Activated naive CD8-positive, alpha-beta T cell treated with anti-CD3 and anti-CD28 coated beads, Interleukin-2, amount 50 U/mL, for 24 hours (primary cell): ENCODE measurements around the gene PFKM.
"Not testable (repeated sequence)": the region's sequence is repeated elsewhere in the genome, so short reads cannot be mapped to it uniquely, and the experiment has no call there.

Experiments
- ATAC-seq: fragments of 150-1000 bp; cut with Tn5 transposase; one replicate; pipeline ENCODE4 v1.10.0; 2021
- DNase-seq: peaks from one replicate; pipeline ENCODE4 v3.0.0; 2021
- H3K27ac Mint-ChIP-seq: one replicate; pipeline ENCODE4 v1.8.0; 2021; ENCODE audit warnings: mild to moderate bottlenecking, mixed read lengths
- H3K27me3 Mint-ChIP-seq: one replicate; pipeline ENCODE4 v1.8.0; 2021; ENCODE audit warnings: mixed read lengths
- H3K36me3 Mint-ChIP-seq: one replicate; pipeline ENCODE4 v1.8.0; 2021; ENCODE audit warnings: low read depth, mixed read lengths
- H3K4me1 Mint-ChIP-seq: one replicate; pipeline ENCODE4 v1.8.0; 2021; ENCODE audit warnings: mixed read lengths
- H3K4me3 Mint-ChIP-seq: one replicate; pipeline ENCODE4 v1.8.0; 2021; ENCODE audit warnings: mild to moderate bottlenecking, moderate library complexity, mixed read lengths
- H3K9me3 Mint-ChIP-seq: one replicate; pipeline ENCODE4 v1.8.0; 2021; ENCODE audit warnings: mixed read lengths

PFKM gene

GRCh38 chr12:48104531-48104930 is 14.6 kb upstream of the PFKM start:
- Mint-ChIP-seq H3K4me3 (peak overlapping the region; percentile 96), H3K4me1 (peaks cover 45% of the 10 kb centered on the region), H3K27me3 (no peaks in the 10 kb centered on the region), H3K27ac (peak overlapping the region; percentile 96), H3K9me3 (no peaks in the 10 kb centered on the region), H3K36me3 (peaks cover 2% of the 10 kb centered on the region)
- DNase-seq: no peak
- ATAC-seq: no peak

DNA sequence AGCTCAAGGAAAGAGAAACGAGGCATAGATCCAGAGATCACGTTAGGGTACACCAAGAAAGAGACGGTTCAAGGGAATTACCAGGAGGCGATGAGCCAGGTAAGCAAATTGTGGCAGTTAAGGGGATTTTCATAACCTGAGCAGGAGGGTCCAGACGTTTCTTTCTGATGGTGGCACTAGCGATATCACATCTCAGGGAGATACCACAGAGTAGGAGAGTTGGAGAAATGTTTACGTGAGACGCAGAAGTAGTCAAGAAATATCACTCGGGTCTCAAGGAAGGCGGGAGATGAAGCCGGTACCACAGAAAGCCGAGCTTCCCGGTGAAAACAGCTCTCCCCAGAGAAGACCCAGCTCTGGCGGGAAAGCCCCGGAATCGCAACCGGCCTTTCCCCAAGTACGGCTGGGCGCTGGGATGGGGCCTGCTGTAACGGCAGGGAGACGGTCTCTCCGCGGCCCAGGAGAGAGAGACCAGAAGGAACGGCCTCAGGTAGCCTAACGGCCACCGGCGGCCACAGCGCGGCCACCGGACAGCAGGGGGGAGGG is 13.8 kb upstream of the PFKM start:
- ATAC-seq (peak; percentile 38), DNase-seq (peak; percentile 52)
- Mint-ChIP-seq H3K27me3 (no peaks in the 10 kb centered on the region), H3K4me1 (peaks cover 49% of the 10 kb centered on the region), H3K27ac (peak overlapping the region; percentile 96), H3K36me3 (peaks cover 2% of the 10 kb centered on the region), H3K4me3 (peak overlapping the region; percentile 96), H3K9me3 (no peaks in the 10 kb centered on the region)

GRCh38 chr12:48105867-48106680 is 13.1 kb upstream of the PFKM start, which contains the start of gene SENP1:
Gene SENP1 (minus strand): TSS chr12:48106079. CDS start chr12:48101472, 4,607 bp downstream.
- DNase-seq: peak; percentile 93
- peak; percentile 84 for ATAC-seq
- Mint-ChIP-seq H3K4me3 (peak within 1 kb of the TSS; percentile 96), H3K36me3 (peaks cover 2% of the 10 kb centered on the region), H3K4me1 (peaks cover 49% of the 10 kb centered on the region), H3K27ac (peak within 1 kb of the TSS; percentile 96), H3K27me3 (no peaks in the 10 kb centered on the region), H3K9me3 (no peaks in the 10 kb centered on the region)

DNA sequence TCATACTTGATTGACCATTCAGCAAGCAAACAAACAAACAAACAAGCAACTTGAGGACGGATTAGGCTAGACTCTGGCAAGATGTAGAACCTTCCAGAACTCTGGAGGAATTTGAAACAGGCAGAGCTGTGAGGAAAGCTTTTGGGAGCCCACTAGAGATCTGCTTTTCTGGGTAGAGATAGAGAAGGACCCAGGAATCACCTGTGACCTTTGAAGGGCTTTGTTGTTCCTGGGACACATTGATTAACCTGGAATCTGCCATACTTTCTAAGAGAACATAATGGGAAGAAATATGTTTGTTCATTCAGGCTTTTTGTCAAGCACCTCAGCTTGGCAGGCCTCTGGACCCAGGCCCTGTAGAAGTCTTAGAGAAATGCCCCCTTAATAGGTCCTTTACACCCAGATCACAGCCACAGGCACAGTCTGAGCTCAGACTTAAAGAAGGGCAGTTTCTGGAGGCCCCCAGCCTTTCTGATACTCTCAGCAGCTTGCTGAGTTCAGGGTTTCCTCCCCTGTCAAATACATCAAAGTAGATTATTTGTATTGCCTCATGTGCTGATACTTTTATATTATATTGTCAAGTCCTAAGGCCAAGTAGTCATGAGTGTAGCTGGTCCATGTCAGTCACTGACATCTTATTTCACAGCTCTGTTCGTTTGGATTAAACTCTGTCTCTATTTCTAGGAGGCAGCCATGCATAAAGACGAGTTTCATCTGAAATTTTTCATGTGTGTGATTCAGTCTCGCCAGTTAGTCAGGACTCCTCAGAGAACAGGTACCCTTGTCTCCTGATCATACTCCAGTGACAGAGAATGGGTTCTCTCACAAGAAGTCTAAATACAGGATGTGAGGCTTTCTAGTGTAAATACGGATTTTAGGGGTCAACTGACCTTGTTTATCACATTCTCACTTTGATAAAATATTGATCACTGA is 12.2 kb upstream of the PFKM start:
- Mint-ChIP-seq H3K4me1 (peaks cover 46% of the 10 kb centered on the region), H3K36me3 (peaks cover 2% of the 10 kb centered on the region), H3K27ac (peak overlapping the region; percentile 96), H3K27me3 (no peaks in the 10 kb centered on the region), H3K9me3 (no peaks in the 10 kb centered on the region), H3K4me3 (peak overlapping the region; percentile 96)
- ATAC-seq (no peak), DNase-seq (no peak)

GRCh38 chr12:48109424-48109823 is 9.7 kb upstream of the PFKM start:
- DNase-seq (no peak), ATAC-seq (no peak)
- no peaks in the 10 kb centered on the region for H3K9me3 Mint-ChIP-seq
- H3K27me3 Mint-ChIP-seq: no peaks in the 10 kb centered on the region
- H3K4me3 Mint-ChIP-seq: no peak overlapping the region
- H3K27ac Mint-ChIP-seq: peak overlapping the region; percentile 12
- peaks cover 32% of the 10 kb centered on the region for H3K4me1 Mint-ChIP-seq
- H3K36me3 Mint-ChIP-seq: no peaks in the 10 kb centered on the region

DNA sequence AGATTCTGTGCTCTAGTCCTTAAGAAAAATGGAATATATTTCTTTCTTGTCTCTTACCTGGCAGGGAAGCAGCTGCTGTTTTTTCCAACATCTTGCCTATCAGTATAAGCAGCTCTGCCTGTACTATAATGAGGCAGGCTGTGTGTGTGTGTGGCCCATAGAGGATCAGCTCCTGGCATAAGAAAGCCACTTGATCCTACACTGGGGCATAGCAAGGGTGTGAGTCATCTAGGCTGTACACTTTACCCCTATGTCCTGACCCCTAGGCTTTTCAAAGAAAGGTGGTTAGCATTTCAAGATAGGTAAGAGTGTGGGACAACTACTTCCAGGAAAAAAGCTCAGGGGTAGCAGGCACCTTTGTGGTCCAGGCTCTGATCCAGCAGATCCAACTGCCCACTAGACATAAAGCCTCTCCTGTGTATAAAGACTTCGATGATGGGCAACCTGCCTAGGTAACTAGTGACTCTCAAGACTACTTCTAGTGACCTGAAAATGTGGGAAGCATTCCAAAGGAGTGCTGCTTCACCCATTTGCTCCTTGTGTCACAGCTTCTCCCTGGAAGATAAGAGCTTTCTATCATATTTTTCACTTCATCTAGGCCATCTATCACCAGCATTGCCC is 8.4 kb upstream of the PFKM start:
- H3K9me3 Mint-ChIP-seq: no peaks in the 10 kb centered on the region
- H3K4me1 Mint-ChIP-seq: peaks cover 27% of the 10 kb centered on the region
- H3K4me3 Mint-ChIP-seq: no peak overlapping the region
- no peaks in the 10 kb centered on the region for H3K27me3 Mint-ChIP-seq
- ATAC-seq: no peak
- no peaks in the 10 kb centered on the region for H3K36me3 Mint-ChIP-seq
- H3K27ac Mint-ChIP-seq: no peak overlapping the region
- DNase-seq: no peak

DNA sequence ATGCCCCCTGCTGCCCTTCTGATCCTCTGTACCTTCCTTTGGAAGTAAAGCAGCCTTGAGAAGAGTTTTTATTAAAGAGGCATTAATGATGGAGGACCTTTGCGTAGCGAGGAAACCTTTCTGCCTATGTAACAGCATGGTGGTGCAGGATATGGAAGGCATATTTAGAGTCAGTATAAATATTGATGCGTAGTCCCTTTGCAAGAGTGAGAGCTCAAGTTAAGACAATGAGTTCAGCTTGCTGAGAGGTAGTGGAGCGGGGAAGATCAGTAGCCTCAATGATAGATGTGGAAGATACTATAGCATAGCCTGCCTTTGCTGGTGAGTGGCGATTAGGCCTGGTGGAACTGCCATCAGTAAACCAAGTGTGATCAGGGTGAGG is 7.9 kb upstream of the PFKM start:
- DNase-seq, H3K9me3 Mint-ChIP-seq, H3K4me3 Mint-ChIP-seq, H3K27ac Mint-ChIP-seq, H3K27me3 Mint-ChIP-seq, ATAC-seq, H3K36me3 Mint-ChIP-seq: not testable (repeated sequence)
- H3K4me1 Mint-ChIP-seq: peaks cover 24% of the 10 kb centered on the region

- Mint-ChIP-seq H3K4me3 (no peak overlapping the region), H3K4me1 (peaks cover 20% of the 10 kb centered on the region), H3K36me3 (peaks cover 4% of the 10 kb centered on the region), H3K27ac (no peak overlapping the region), H3K27me3 (peaks cover 2% of the 10 kb centered on the region), H3K9me3 (no peaks in the 10 kb centered on the region)
- DNase-seq (no peak), ATAC-seq (no peak)
Observed at GRCh38 chr12:48115957-48116356, 3.2 kb upstream of the PFKM start.

DNA sequence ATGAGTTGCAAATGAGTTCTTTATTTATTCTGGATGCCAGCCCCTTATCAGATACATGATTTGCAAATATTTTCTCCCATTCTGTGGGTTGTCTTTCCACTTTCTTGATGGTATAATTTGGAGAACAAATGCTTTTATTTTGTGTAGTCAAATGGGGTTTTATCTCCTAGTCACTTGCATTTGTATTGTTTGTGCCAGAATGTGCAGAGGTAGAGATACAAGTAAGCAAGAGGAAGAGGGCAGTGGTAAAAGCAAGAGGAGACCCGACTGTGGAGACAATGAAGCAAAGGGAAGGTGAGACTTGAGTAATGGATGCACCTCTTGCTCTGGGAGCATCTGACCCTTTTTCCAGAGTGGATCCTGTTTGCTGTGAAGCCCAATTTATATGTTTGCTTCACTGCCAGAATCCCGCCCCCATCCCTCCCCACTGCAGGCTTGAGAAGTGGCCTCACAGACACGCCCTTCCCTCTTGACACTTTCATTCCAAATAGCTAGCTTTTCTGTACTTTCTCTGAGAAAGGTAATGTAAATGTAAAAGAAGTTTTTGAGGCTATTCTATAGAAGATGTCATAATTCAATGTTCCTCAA is 786 bp upstream of the PFKM start:
- peaks cover 22% of the 10 kb centered on the region for H3K4me1 Mint-ChIP-seq
- no peaks in the 10 kb centered on the region for H3K9me3 Mint-ChIP-seq
- ATAC-seq: no peak
- H3K4me3 Mint-ChIP-seq: peak overlapping the region; percentile 100
- peak overlapping the region; percentile 95 for H3K27ac Mint-ChIP-seq
- peaks cover 2% of the 10 kb centered on the region for H3K27me3 Mint-ChIP-seq
- peaks cover 14% of the 10 kb centered on the region for H3K36me3 Mint-ChIP-seq
- no peak for DNase-seq

DNA sequence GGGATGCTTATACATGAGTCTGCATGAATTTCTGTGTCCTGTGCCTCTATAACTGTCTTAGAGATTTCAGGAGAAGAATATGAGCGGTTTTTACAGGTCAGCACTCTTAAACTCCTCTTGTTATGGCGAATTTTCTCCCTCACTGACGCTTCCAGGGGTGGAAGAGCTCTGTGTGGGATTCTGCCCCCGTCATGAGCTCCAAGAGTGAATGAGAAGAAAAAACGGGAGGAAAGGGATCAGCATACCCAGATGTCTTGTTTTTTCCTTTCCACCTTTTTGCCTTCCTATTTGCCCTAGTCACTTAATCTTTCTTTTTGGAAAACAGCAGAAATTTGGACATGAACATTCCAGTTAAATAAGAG is 651 bp downstream of the PFKM start:
- Mint-ChIP-seq H3K36me3 (peaks cover 21% of the 10 kb centered on the region), H3K27me3 (peaks cover 2% of the 10 kb centered on the region), H3K9me3 (no peaks in the 10 kb centered on the region), H3K4me1 (peaks cover 22% of the 10 kb centered on the region), H3K4me3 (peak overlapping the region; percentile 100), H3K27ac (peak overlapping the region; percentile 73)
- DNase-seq (no peak), ATAC-seq (no peak)

DNA sequence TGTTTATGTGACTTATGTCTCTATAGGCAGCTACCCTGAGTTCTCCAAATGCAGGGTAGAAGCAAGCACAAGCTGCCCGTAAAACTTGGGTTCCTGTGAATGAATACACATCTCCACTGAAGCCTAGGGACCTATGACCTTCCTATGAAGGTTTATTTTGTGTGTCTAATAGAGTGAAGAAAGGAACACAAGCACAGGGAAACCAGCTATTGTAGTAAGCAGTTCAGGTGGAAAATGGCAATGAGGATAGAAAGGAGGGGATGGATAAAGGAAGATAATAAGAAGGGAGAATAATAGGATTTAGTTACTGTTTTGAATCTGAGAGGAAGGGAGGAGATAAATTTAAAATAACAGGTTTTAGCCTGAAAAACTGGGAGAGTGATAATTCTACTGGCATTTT is 2.4 kb downstream of the PFKM start:
- Mint-ChIP-seq H3K9me3 (no peaks in the 10 kb centered on the region), H3K4me3 (no peak overlapping the region), H3K27me3 (no peaks in the 10 kb centered on the region), H3K4me1 (peaks cover 22% of the 10 kb centered on the region), H3K36me3 (peaks cover 32% of the 10 kb centered on the region), H3K27ac (no peak overlapping the region)
- DNase-seq: no peak
- ATAC-seq: no peak

- H3K27me3 Mint-ChIP-seq: no peaks in the 10 kb centered on the region
- no peaks in the 10 kb centered on the region for H3K9me3 Mint-ChIP-seq
- DNase-seq: no peak
- H3K36me3 Mint-ChIP-seq: peaks cover 38% of the 10 kb centered on the region
- no peak for ATAC-seq
- H3K4me3 Mint-ChIP-seq: no peak overlapping the region
- H3K4me1 Mint-ChIP-seq: peaks cover 22% of the 10 kb centered on the region
- H3K27ac Mint-ChIP-seq: no peak overlapping the region
Observed at GRCh38 chr12:48122065-48122834, 3.1 kb downstream of the PFKM start.

- Mint-ChIP-seq H3K27me3 (no peaks in the 10 kb centered on the region), H3K27ac (no peak overlapping the region), H3K36me3 (peaks cover 44% of the 10 kb centered on the region), H3K4me1 (peaks cover 22% of the 10 kb centered on the region), H3K9me3 (no peaks in the 10 kb centered on the region), H3K4me3 (no peak overlapping the region)
- ATAC-seq (no peak), DNase-seq (no peak)
Observed at GRCh38 chr12:48123169-48123568, 4.0 kb downstream of the PFKM start.
